Uterus (tissue), 2 donors: Measurements from ENCODE around the gene KRT74.

Source experiments
- CTCF ChIP-seq, 4 experiments: fragments of 200-600 bp in 2 of 4; fragments of 450-650 bp in 2 of 4; sonication (generic) in 2 of 4; IDR thresholded peaks; one replicate each; pipeline ENCODE4 v1.5.1; 2016 to 2019; ENCODE audit warnings: antibody characterized with exemption in 4 of 4, mild to moderate bottlenecking in 2 of 4, moderate library complexity in 1 of 4
- POLR2A ChIP-seq, 2 donors: fragments of 450-650 bp; IDR thresholded peaks; one replicate each; pipeline ENCODE4 v1.6.1; 2016; ENCODE audit warnings: antibody characterized with exemption in 2 of 2, mild to moderate bottlenecking in 1 of 2, moderate library complexity in 1 of 2

- TF ChIP-seq CTCF (IDR thresholded peaks at IDR 0.05) (no peak), POLR2A (IDR thresholded peaks at IDR 0.05) (no peak)
These were observed 9.1 kb downstream of the KRT74 start for GRCh38 chr12:52564582-52564981.
